HG03558 (cell line): ENCODE measurements around the gene NOP9.
"Not testable (repeated sequence)": the region's sequence is repeated elsewhere in the genome, so short reads cannot be mapped to it uniquely, and the experiment has no call there.

Experiments used
- ATAC-seq: cut with Tn5 transposase; IDR thresholded peaks from one replicate; pipeline ENCODE4 v1.9.1; 2021; ENCODE audit warnings: moderate number of reproducible peaks; ENCODE audit not compliant: unreplicated experiment; ENCODE audit errors: extremely low read depth

The NOP9 gene

DNA sequence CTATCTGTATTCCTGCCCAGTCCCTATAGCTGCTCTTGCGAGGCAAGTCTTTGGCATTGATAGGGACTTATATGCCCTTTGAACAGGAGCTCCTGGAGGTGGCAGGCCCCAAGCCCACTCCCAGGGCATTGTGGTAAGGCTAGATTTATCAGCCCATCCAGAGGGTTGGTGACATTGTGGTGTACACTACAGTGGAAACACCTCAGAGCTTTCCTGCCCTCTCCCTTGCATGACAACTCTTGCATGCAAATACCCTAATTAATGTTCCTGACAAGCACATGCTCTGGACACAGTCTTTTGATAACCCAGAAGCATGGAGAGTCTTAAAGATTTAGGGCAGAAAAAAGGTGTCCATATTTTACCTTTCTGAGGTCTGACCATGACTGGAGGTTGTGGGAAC is 41.0 kb downstream of the NOP9 start:
- no peak for ATAC-seq

DNA sequence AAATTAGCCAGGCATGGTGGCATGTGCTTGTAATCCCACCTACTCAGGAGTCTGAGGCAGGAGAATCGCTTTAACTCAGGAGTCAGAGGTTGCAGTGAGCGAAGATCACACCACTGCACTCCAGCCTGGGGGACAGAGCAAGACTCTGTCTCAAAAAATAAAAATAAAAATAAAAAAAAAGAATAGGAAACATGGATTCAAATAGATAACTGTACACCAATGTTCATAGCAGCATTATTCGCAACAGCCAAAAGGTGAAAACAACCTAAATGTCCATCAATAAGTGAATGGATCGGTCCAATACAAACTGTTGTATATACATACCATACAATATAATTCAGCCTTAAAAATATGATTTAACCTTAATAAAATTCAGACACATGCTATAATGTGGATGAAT is 43.2 kb downstream of the NOP9 start:
- no peak for ATAC-seq

DNA sequence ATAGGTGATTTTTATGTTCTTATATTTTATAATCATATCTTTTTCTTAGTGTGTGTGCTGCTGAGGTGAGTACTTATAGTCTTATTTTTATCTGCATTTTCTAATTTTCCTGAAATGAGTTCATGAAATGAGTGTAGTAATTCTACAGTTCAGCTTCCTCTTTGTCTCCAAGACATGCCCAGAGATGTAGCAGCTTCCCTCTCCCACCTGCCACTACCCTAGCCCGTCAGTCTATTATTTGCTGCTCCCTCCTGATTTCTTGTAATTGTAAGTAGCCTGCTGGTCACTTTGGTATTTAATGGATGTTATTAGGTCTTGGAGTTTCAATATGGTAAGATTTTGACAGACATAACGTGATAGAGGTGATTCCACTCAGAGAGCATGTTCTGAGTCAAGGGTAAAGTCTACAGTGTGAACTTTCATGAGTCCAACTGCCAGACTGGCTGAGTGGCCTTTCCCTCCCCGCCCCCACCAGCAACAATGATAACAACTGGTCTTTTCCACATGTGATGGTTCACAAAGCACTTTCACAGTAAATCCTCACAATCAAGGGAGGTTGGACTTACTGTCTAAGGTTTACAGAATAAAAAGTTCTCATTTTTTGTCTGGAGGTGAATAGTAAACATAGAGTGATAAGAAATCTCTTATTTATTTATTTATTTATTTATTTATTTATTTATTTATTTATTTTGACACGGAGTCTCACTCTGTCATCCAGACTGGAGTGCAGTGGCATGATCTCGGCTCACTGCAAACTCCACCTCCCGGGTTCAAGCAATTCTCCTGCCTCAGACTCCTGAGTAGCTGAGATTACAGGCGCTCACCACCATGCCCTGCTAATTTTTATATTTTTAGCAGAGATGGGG is 44.4 kb downstream of the NOP9 start:
- no peak for ATAC-seq

DNA sequence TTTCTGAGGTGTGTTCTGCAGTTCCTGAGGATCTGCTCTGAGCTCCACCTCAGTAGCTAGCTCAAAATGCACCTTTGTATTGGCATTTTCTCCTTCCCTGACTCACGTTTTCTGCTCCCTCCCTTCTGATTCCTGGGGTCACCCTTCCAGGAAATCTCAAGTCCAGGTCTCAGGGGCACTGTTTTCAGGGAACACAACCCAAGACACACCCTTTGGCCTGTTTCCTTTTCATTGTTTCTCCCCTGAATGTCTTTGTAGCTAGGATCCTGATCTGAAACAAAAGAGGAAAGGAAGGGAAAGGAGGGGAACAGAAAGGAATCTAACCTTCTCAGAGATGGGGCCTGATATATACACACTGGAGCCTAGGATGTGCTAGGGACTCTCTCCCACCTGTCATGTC is 47.5 kb downstream of the NOP9 start:
- ATAC-seq = no peak

DNA sequence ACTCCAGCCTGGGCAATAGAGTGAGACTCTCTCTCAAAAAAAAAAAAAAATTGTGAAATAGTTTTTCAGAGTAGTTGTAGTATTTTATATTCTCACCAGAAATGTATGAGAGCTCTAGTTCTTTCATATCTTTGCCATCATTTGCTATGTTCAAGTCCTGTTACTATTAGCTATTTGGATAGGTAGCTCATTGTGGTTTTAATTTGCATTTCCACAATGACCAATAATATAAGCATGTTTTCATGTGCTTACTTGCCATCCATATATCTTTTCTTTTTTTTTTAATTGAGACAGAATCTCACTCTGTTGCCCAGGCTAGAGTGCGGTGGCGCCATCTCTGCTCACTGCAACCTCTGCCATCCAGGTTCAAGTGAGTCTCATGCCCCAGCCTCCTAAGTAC is 48.5 kb downstream of the NOP9 start:
- ATAC-seq = no peak

DNA sequence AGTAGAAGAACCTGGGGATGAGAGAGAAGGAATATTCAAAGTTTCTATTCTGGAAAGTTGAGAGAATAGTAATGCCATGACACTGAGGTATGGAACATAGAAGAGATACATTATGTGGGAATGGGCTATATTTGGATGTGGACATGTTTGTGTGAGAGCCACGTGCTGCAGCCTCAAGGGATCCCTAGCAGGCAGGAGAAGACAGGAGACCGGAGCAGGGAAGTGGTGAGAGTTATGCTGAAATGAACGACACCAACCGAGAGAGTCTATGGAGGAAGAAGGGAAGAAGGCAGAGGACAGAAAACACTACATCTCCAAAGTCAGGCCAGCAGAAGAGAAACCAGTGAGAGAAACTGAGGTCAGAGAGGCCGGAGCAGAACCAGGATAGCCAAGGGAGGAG is 50.1 kb downstream of the NOP9 start:
- ATAC-seq = no peak

DNA sequence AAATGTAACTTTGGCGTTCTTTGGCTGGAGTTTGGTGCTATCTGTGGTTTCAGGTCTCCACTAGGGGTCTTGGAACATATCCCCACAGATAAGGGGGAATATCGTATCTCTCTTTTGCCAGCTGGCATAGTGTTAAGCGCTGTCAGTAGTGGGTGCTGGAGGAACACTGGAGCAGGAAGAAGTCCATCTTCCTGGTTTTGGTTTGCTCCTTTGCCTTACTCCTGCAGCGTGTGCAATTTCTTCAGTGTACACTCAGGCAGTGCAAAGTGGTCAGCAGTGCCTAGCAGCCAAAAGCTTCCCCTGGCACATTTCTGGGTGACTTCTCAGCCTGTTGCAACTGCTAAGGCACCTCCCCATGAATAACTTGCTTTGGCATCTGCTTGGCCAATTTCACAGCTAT is 51.9 kb downstream of the NOP9 start:
- no peak for ATAC-seq

DNA sequence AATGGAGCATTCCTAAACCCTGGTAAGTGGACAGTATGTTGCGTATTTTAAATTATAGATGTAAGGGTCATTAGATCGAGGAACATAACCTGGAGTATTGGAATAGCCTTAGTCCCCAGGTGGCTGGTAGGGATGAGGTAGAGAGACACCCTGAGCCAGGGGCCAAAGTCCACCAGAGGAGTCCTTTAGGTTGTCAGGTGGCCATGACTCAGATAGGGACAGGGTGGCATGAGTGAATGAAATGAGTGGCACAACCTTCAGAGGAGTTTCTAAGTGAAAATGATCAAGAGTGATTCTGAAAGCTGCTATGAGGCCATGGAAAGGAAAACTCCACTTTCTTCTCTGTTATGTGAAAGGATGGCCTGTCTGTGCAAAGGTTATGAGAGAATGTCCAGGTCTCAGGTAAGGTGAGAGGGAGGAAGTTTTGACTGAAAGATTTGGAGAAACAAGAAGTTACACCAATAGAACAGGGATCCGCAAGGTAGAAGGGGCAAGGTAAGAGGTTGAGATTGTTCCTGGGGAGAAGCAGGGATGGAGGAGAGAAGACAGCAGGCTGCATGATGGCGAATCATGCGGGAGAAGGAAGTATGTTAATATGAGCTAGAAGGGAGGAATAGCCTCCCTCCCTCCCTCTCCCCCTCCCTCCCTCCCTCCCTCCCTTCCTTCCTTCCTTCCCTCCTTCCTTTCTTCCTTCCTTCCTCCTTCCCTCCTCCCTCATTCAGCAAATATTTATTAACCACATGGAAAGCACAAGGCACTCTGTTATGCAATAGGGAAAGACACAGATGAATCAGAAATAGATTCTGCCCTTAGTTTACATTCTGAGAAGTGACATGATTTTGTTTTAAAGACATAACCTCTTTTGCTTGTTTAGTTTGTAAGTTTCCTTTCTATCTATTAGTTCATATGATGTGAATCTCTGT is 54.2 kb downstream of the NOP9 start:
- ATAC-seq = no peak

DNA sequence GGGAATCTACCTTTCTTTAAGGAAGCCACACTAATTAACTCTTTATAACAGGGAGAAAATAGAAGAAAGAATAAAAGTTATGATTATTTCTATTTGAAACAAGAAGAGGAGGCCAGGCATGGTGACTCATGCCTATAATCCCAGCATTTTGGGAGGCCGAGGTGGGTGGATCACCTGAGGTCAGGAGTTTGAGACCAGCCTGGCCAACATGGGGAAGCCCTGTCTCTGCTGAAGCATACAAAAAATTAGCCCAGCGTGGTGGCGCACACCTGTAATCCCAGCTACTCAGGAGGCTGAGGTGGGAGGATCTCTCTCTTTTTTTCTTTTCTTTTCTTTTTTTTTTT is 54.8 kb downstream of the NOP9 start:
- not testable (repeated sequence) for ATAC-seq

DNA sequence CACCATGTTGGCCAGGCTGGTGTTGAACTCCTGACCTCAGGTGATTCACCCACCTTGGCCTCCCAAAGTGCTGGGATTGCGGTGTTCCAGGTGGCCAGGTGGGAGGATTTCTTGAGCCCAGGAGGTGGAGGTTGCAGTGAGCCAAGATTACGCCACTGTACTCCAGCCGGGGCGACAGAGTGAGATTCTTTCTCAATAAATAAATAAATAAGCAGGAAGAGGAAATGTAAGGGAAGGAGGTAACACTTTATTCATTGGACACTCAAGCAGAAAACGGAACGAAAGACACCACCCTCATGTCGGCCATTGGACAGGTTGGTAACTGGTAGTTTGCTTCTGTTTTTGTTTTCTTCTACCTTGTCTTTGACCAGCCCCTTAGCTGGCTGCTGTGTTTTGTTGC is 55.4 kb downstream of the NOP9 start:
- no peak for ATAC-seq

DNA sequence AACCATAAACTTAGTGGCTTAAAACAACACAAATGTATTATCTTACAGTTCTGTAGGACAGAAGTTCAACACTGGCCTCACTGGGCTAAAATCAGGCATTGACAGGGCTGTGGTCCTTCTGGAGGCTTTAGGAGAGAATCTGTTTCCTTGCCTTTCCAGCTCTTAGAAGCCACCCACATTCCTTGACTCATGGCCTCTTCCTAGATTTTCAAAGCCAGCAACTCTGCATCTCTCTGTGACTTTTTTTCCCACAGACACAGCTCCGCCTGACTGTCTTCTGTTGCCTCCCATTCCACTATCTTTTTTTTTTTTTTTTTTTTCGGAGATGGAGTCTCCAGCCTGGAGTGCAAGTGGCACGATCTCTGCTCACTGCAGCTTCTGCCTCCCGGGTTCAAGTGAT is 56.6 kb downstream of the NOP9 start:
- ATAC-seq = no peak
